GM23338 (cell line): ENCODE results near the gene BTBD9. TPM values are rescaled to one million over a fixed set of nuclear protein-coding genes. Genes with fewer than 3 reads are reported as not detected.

ENCODE experiments used
- ATAC-seq: fragments of 200-7000 bp; cut with Tn5 transposase; 3 replicates; pipeline ENCODE4 v1.9.1; 2020
- DNase-seq: peaks from one replicate; pipeline ENCODE4 v3.0.0-alpha.2; 2015; ENCODE audit warnings: low spot score
- H2AFZ ChIP-seq: fragments of 200-600 bp; sonication (generic); 2 replicates; pipeline ENCODE4 v1.8.0; 2016; ENCODE audit warnings: antibody characterized with exemption, mild to moderate bottlenecking, moderate library complexity
- H3F3A ChIP-seq: fragments of 200-600 bp; sonication (generic); replicated peaks from 2 replicates; pipeline ENCODE4 v1.8.0; 2017; ENCODE audit warnings: antibody characterized with exemption, mixed run types, low read depth
- H3K27ac ChIP-seq: fragments of 200-600 bp; sonication (generic); 2 replicates; pipeline ENCODE4 v1.6.1; 2016; ENCODE audit warnings: low read depth
- H3K27me3 ChIP-seq: fragments of 200-600 bp; sonication (generic); 2 replicates; pipeline ENCODE4 v1.8.0; 2016; ENCODE audit warnings: mild to moderate bottlenecking, mixed run types, moderate library complexity; ENCODE audit not compliant: insufficient read depth
- H3K36me3 ChIP-seq: fragments of 200-600 bp; sonication (generic); 2 replicates; pipeline ENCODE4 v1.8.0; 2016; ENCODE audit warnings: mild to moderate bottlenecking; ENCODE audit not compliant: insufficient read depth
- H3K4me1 ChIP-seq: fragments of 200-600 bp; sonication (generic); 2 replicates; pipeline ENCODE4 v1.8.0; 2016; ENCODE audit warnings: mild to moderate bottlenecking, moderate library complexity; ENCODE audit not compliant: insufficient read depth
- H3K4me2 ChIP-seq: fragments of 200-600 bp; sonication (generic); 2 replicates; pipeline ENCODE4 v1.7.1; 2017; ENCODE audit warnings: mixed run types
- H3K4me3 ChIP-seq: fragments of 200-600 bp; sonication (generic); 2 replicates; pipeline ENCODE4 v1.6.1; 2016; ENCODE audit warnings: mixed run types
- H3K79me2 ChIP-seq: fragments of 200-600 bp; sonication (generic); replicated peaks from 2 replicates; pipeline ENCODE4 v1.8.0; 2017; ENCODE audit warnings: mild to moderate bottlenecking; ENCODE audit not compliant: insufficient read depth
- H3K9me2 ChIP-seq: fragments of 200-600 bp; sonication (generic); 2 replicates; pipeline ENCODE4 v1.8.0; 2017; ENCODE audit not compliant: insufficient read depth
- H4K20me1 ChIP-seq: fragments of 200-600 bp; sonication (generic); replicated peaks from 2 replicates; pipeline ENCODE4 v1.8.0; 2017; ENCODE audit warnings: mild to moderate bottlenecking; ENCODE audit not compliant: insufficient read depth
- H3K27ac Mint-ChIP-seq: 2 replicates; pipeline ENCODE4 v1.8.0; 2020; ENCODE audit warnings: inconsistent platforms, mild to moderate bottlenecking, moderate library complexity, mixed read lengths
- H3K27me3 Mint-ChIP-seq: 3 replicates; pipeline ENCODE4 v1.8.0; 2022; ENCODE audit warnings: low read depth, mild to moderate bottlenecking, moderate library complexity, mixed read lengths, inconsistent platforms; ENCODE audit not compliant: insufficient read depth, poor library complexity
- H3K36me3 Mint-ChIP-seq: 3 replicates; pipeline ENCODE4 v1.8.0; 2021; ENCODE audit warnings: low read depth, mild to moderate bottlenecking, inconsistent platforms, moderate library complexity, mixed read lengths
- H3K4me1 Mint-ChIP-seq: 3 replicates; pipeline ENCODE4 v1.8.0; 2020; ENCODE audit warnings: mild to moderate bottlenecking, inconsistent platforms, mixed read lengths
- H3K4me3 Mint-ChIP-seq: 3 replicates; pipeline ENCODE4 v1.8.0; 2021; ENCODE audit warnings: moderate library complexity, mild to moderate bottlenecking, inconsistent platforms, mixed read lengths
- H3K9me3 Mint-ChIP-seq: 3 replicates; pipeline ENCODE4 v1.8.0; 2020; ENCODE audit warnings: moderate library complexity, mild to moderate bottlenecking, inconsistent platforms, mixed read lengths
- CREB1 ChIP-seq: fragments of 250-450 bp; sonication (Bioruptor Pico); IDR thresholded peaks from 2 replicates; pipeline ENCODE4 v1.5.0; 2020; ENCODE audit warnings: low read depth, mild to moderate bottlenecking, moderate library complexity
- CTCF ChIP-seq, 2 experiments: fragments of 200-600 bp in 1 of 2; sonication (generic) in 1 of 2; conservative IDR thresholded peaks; 2 replicates each; pipeline versions ENCODE4 v1.5.1 to v1.6.1; 2016 to 2017; ENCODE audit warnings: antibody characterized with exemption in 2 of 2, low read depth in 2 of 2, mild to moderate bottlenecking in 2 of 2, moderate library complexity in 1 of 2
- ETS1 ChIP-seq: IDR thresholded peaks from 2 replicates; pipeline ENCODE4 v1.6.1; 2016; ENCODE audit warnings: antibody characterized with exemption
- EZH2phosphoT487 ChIP-seq: fragments of 200-600 bp; sonication (generic); IDR thresholded peaks from one replicate; pipeline ENCODE4 v1.8.1; 2018; ENCODE audit warnings: antibody characterized with exemption; ENCODE audit not compliant: unreplicated experiment
- NANOG ChIP-seq: IDR thresholded peaks from 2 replicates; pipeline ENCODE4 v1.6.1; 2016; ENCODE audit warnings: antibody characterized with exemption, borderline replicate concordance
- POLR2AphosphoS5 ChIP-seq: IDR thresholded peaks from 2 replicates; pipeline ENCODE4 v1.6.1; 2016; ENCODE audit warnings: antibody characterized with exemption, low read depth
- REST ChIP-seq: IDR thresholded peaks from one replicate; pipeline ENCODE4 v1.6.1; 2018; ENCODE audit warnings: antibody characterized with exemption; ENCODE audit not compliant: unreplicated experiment
- STAT1 ChIP-seq: IDR thresholded peaks from one replicate; pipeline ENCODE4 v1.6.1; 2016; ENCODE audit warnings: antibody characterized with exemption; ENCODE audit not compliant: unreplicated experiment
- ZNF114 ChIP-seq: fragments of 250-450 bp; sonication (Bioruptor Pico); IDR thresholded peaks from 2 replicates; pipeline ENCODE4 v1.5.0; 2020; ENCODE audit warnings: mild to moderate bottlenecking, moderate library complexity
- ZNF331 ChIP-seq: fragments of 250-450 bp; sonication (Bioruptor Pico); IDR thresholded peaks from 2 replicates; pipeline ENCODE4 v1.5.0; 2020; ENCODE audit warnings: low read depth, mild to moderate bottlenecking, moderate library complexity
- polyA plus RNA-seq: library from polyadenylated mRNA; unstranded; fragments of >200 nt; fragmentation: Nextera tagmentation; extraction: Ambion mirVana; gene quantifications from 2 replicates; pipeline ENCODE4 v1.2.1, GENCODE V29; 2016
- total RNA-seq: library from RNA; depleted of rRNA; stranded (reverse); fragments of >200 nt; shearing (Covaris generic); gene quantifications from 2 replicates; pipeline ENCODE4 v1.2.3, GENCODE V29; 2014

Gene BTBD9
- total and polyA plus RNA-seq, 2 experiments from 2014 or later = 4.2 to 5.3 TPM

GRCh38 chr6:38404900-38405556 lies 234.7 kb downstream of the BTBD9 start:
- TF ChIP-seq NANOG (no peak), ZNF331 (CRISPR knock-in tag) (no peak), CTCF (conservative IDR thresholded peaks at IDR 0.05; ENCODE audit: low read depth in 2 of 2) (no peak), EZH2phosphoT487 (no peak), REST (no peak)

DNA sequence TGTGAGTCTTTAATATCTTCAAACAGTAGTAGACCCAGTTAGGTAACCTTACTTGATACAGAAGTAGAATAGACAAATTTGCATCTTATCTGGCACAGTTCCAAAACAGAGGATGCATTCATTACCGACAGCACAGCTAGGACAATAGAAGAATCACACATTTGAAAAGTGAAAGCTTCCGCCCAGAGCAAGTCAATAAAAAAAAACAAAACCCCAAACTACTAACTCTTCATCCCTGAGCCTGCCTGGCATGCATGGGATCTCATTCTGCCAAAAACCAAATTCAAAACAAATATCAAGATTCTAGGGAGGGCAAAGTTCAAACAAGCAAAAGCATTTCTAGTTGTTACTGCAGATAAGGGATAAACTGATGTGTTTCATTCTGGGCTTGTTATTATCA lies 235.4 kb downstream of the BTBD9 start:
- peaks cover 19% of the 10 kb centered on the region; the same call in 2 of the 3 replicates for H3K4me1 Mint-ChIP-seq
- Histone ChIP-seq H3K79me2 (no peaks in the 10 kb centered on the region), H2AFZ (no peak overlapping the region), H3K27ac (no peak overlapping the region), H3K9me2 (no peaks in the 10 kb centered on the region), H3K27me3 (no peaks in the 10 kb centered on the region), H3K36me3 (no peaks in the 10 kb centered on the region), H4K20me1 (no peaks in the 10 kb centered on the region), H3K4me2 (no peak overlapping the region), H3K4me1 (peaks cover 7% of the 10 kb centered on the region; the same call in 1 of the 2 replicates), H3K4me3 (no peak overlapping the region), H3F3A (no peaks in the 10 kb centered on the region)
- no peaks in the 10 kb centered on the region for H3K36me3 Mint-ChIP-seq
- DNase-seq (no peak), ATAC-seq (no peak)
- H3K9me3 Mint-ChIP-seq = no peaks in the 10 kb centered on the region; the same call in 2 of the 3 replicates
- no peaks in the 10 kb centered on the region for H3K27me3 Mint-ChIP-seq
- no peak overlapping the region for H3K4me3 Mint-ChIP-seq
- H3K27ac Mint-ChIP-seq = no peak overlapping the region
- TF ChIP-seq ETS1 (no peak), ZNF114 (CRISPR knock-in tag) (no peak), POLR2AphosphoS5 (no peak), CREB1 (CRISPR knock-in tag) (no peak), CTCF (conservative IDR thresholded peaks at IDR 0.05; ENCODE audit: low read depth in 2 of 2) (no peak), REST (no peak), ZNF331 (CRISPR knock-in tag) (no peak), STAT1 (no peak), EZH2phosphoT487 (no peak)

More at GRCh38 chr6:38404900-38405556, 234.7 kb downstream of the BTBD9 start:
- H4K20me1 ChIP-seq = no peaks in the 10 kb centered on the region
- Mint-ChIP-seq H3K27ac (no peak overlapping the region), H3K4me3 (no peak overlapping the region), H3K4me1 (peaks cover 19% of the 10 kb centered on the region; the same call in 2 of the 3 replicates), H3K36me3 (no peaks in the 10 kb centered on the region), H3K9me3 (no peaks in the 10 kb centered on the region; the same call in 2 of the 3 replicates), H3K27me3 (no peaks in the 10 kb centered on the region)
- H3K4me3 ChIP-seq = no peak overlapping the region
- no peak overlapping the region for H2AFZ ChIP-seq
- ATAC-seq (no peak), DNase-seq (no peak)
- H3K36me3 ChIP-seq = no peaks in the 10 kb centered on the region
- H3F3A ChIP-seq = no peaks in the 10 kb centered on the region
- H3K27ac ChIP-seq = no peak overlapping the region
- H3K79me2 ChIP-seq = no peaks in the 10 kb centered on the region
- H3K9me2 ChIP-seq = no peaks in the 10 kb centered on the region
- no peaks in the 10 kb centered on the region for H3K27me3 ChIP-seq
- peaks cover 7% of the 10 kb centered on the region; the same call in 1 of the 2 replicates for H3K4me1 ChIP-seq
- H3K4me2 ChIP-seq = no peak overlapping the region
